MCF 10A (cell line): Measurements from ENCODE around the gene GALNT9. TPM values are rescaled to one million over a fixed set of nuclear protein-coding genes. Genes with fewer than 3 reads are reported as not detected.

Experiments used
- BruUV-seq: library from RNA; stranded (reverse); fragments of 400-500 nt; replicated peaks from 2 replicates; lab custom pipeline; 2021; lab: Mats Ljungman, UMichigan
- CTCF ChIA-PET: fragments of 300-600 bp; sonication (Branson Sonifier 250); formaldehyde crosslinking; extraction: SDS; loops from one replicate; lab custom pipeline; 2021; ENCODE audit warnings: antibody characterized with exemption, inconsistent platforms; lab: Yijun Ruan, JAX
- POLR2A ChIA-PET: fragments of 300-600, 350-650 bp; sonication (Branson Sonifier 250); formaldehyde crosslinking; extraction: SDS; loops from one replicate; lab custom pipeline; 2020; ENCODE audit warnings: antibody characterized with exemption, inconsistent platforms; lab: Yijun Ruan, JAX
- DNase-seq: peaks from one replicate; pipeline ENCODE4 v3.0.0-alpha.2; 2018; ENCODE audit not compliant: unreplicated experiment
- H3K27ac Mint-ChIP-seq: one replicate; pipeline ENCODE4 v1.8.0; 2022; ENCODE audit warnings: mild to moderate bottlenecking, low read depth, mixed read lengths; ENCODE audit not compliant: unreplicated experiment
- H3K27me3 Mint-ChIP-seq: one replicate; pipeline ENCODE4 v1.8.0; 2022; ENCODE audit warnings: mixed read lengths; ENCODE audit not compliant: insufficient read depth, unreplicated experiment
- H3K36me3 Mint-ChIP-seq: one replicate; pipeline ENCODE4 v1.8.0; 2022; ENCODE audit warnings: mild to moderate bottlenecking, moderate library complexity, mixed read lengths; ENCODE audit not compliant: insufficient read depth, unreplicated experiment
- H3K4me1 Mint-ChIP-seq: one replicate; pipeline ENCODE4 v1.8.0; 2022; ENCODE audit warnings: mixed read lengths; ENCODE audit not compliant: insufficient read depth, unreplicated experiment
- H3K4me3 Mint-ChIP-seq: one replicate; pipeline ENCODE4 v1.8.0; 2022; ENCODE audit warnings: mild to moderate bottlenecking, moderate library complexity, mixed read lengths; ENCODE audit not compliant: unreplicated experiment
- H3K9me3 Mint-ChIP-seq: one replicate; pipeline ENCODE4 v1.8.0; 2022; ENCODE audit warnings: mixed read lengths; ENCODE audit not compliant: unreplicated experiment
- CTCF ChIP-seq: fragments of 200-600 bp; IDR thresholded peaks from one replicate; pipeline ENCODE4 v1.8.0; 2022; ENCODE audit warnings: antibody characterized with exemption, mild to moderate bottlenecking; ENCODE audit not compliant: unreplicated experiment
- intact Hi-C: fragments of 100-400 bp; cut with micrococcal nuclease; formaldehyde crosslinking; loops from 2 replicates; pipeline ENCODE4 v1.14.1; 2022
- total RNA-seq: library from RNA; stranded (reverse); gene quantifications from 2 replicates; pipeline ENCODE4 v1.2.3, GENCODE V29; 2022

The GALNT9 gene
- total RNA-seq, 1 experiment from 2014 or later: 4.4 TPM

DNA sequence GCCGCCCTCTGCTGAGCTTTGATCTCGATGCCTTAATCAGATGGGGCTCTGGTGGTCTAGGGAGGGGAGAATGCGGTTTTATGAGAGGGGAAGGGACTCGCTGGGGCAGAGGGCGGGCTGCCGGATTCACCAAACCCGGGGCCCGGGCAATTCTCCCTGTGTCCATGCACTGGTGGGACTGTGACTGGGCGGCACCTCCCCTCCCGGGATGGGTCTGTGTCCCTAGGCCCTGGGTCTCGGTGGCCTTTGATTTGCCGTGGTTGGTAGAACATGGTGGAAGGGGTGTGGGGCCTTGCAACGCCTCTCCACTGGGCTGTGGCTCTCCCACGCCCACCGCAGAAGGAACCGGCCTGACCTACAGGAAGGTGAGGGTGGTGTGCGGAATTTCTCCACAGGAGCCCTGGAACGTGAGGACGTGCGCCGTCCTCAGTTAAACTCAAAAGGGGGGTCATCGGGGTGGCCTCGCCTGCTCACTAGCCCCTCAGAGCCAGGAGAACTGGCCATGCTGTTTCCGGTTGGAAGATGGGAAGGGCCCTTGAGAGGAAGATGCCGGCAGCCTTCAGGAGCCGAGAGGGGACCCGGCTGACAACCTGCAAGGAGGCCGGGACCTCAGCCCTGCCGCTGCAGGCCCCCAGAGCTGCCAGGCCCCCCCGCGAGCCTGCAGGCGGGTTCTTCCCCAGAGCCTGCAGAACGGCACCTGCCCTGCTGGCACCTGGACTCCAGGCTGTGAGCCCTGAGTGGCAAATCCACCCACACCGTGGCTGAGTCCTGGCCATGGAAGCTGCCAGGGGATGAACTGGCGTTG lies 141.5 kb downstream of the GALNT9 start:
- no peak for TF ChIP-seq CTCF
- Mint-ChIP-seq H3K36me3 (no peaks in the 10 kb centered on the region), H3K27me3 (peaks cover 37% of the 10 kb centered on the region), H3K27ac (no peak overlapping the region), H3K4me3 (peak overlapping the region; percentile 82), H3K4me1 (peaks cover 5% of the 10 kb centered on the region), H3K9me3 (no peaks in the 10 kb centered on the region)
- intact Hi-C loops: no loop called here
- BruUV-seq: no TSS peak
- CTCF ChIA-PET: no interaction called here
- DNase-seq: no peak
- POLR2A ChIA-PET: no interaction called here

GRCh38 chr12:132186857-132187620 lies 142.3 kb downstream of the GALNT9 start:
- DNase-seq: no peak
- H3K27me3 Mint-ChIP-seq: peaks cover 45% of the 10 kb centered on the region
- BruUV-seq: no TSS peak
- TF ChIP-seq CTCF: no peak
- CTCF ChIA-PET: no interaction called here
- intact Hi-C loops: no loop called here
- no peak overlapping the region for H3K27ac Mint-ChIP-seq
- H3K4me3 Mint-ChIP-seq: no peak overlapping the region
- H3K36me3 Mint-ChIP-seq: no peaks in the 10 kb centered on the region
- H3K9me3 Mint-ChIP-seq: no peaks in the 10 kb centered on the region
- POLR2A ChIA-PET: no interaction called here
- peaks cover 5% of the 10 kb centered on the region for H3K4me1 Mint-ChIP-seq

GRCh38 chr12:132186208-132186856 lies 143.1 kb downstream of the GALNT9 start:
- no peak overlapping the region for H3K4me3 Mint-ChIP-seq
- no TSS peak for BruUV-seq
- H3K4me1 Mint-ChIP-seq: peaks cover 5% of the 10 kb centered on the region
- DNase-seq: no peak
- peaks cover 6% of the 10 kb centered on the region for H3K9me3 Mint-ChIP-seq
- TF ChIP-seq CTCF: no peak
- peaks cover 52% of the 10 kb centered on the region for H3K27me3 Mint-ChIP-seq
- ChIA-PET POLR2A (interaction anchor here (0.6 to 1.4 kb wide), 4 partner anchors 22 to 395 kb away, joined by 3 to 4 read pairs (median 3); no protein-coding TSS in a partner anchor), CTCF (interaction anchor here (0.9 to 1.2 kb wide), 2 partner anchors 31 to 228 kb away, joined by 3 to 4 read pairs; no protein-coding TSS in a partner anchor)
- no peaks in the 10 kb centered on the region for H3K36me3 Mint-ChIP-seq
- H3K27ac Mint-ChIP-seq: no peak overlapping the region
- intact Hi-C loops: no loop called here
